Left ventricle myocardium inferior (tissue), 1 donor: ENCODE results near the gene C2CD5. TPM values are rescaled to one million over a fixed set of nuclear protein-coding genes. Genes with fewer than 3 reads are reported as not detected.

Source experiments
- DNase-seq: peaks from one replicate; pipeline ENCODE4 v3.0.0-alpha.2; 2020
- H3K27ac ChIP-seq: fragments of 200-600 bp; replicated peaks from 2 replicates; pipeline ENCODE4 v1.8.0; 2021
- H3K27me3 ChIP-seq: fragments of 200-600 bp; 2 replicates; pipeline ENCODE4 v1.8.0; 2021; ENCODE audit warnings: low read depth
- H3K36me3 ChIP-seq: fragments of 200-600 bp; 2 replicates; pipeline ENCODE4 v1.8.0; 2021
- H3K4me1 ChIP-seq: fragments of 200-600 bp; 2 replicates; pipeline ENCODE4 v1.8.0; 2021
- H3K4me3 ChIP-seq: fragments of 200-600 bp; 2 replicates; pipeline ENCODE4 v1.8.0; 2021; ENCODE audit warnings: mild to moderate bottlenecking, moderate library complexity
- H3K9me3 ChIP-seq: fragments of 200-600 bp; replicated peaks from 2 replicates; pipeline ENCODE4 v1.8.0; 2021
- CTCF ChIP-seq: fragments of 200-600 bp; IDR thresholded peaks from 2 replicates; pipeline ENCODE4 v1.8.0; 2021; ENCODE audit warnings: antibody characterized with exemption, mild to moderate bottlenecking, borderline replicate concordance
- intact Hi-C: fragments of 100-400 bp; cut with micrococcal nuclease; formaldehyde crosslinking; loops from one replicate; pipeline ENCODE4 v1.11.0; 2022
- total RNA-seq: library from RNA; stranded (reverse); fragmentation: NEBNext Ultra II Directional; extraction: Animal tissue kit (Norgen Biotek cat#: 25700); gene quantifications from one replicate; pipeline ENCODE4 v1.2.1, GENCODE V29; 2021
- donor health status: DM: no; HTN: yes; CAD: no; lungs with severe emphysema.

C2CD5 gene
- total RNA-seq, 1 donor from 2014 or later: 22.5 TPM

GRCh38 chr12:22518060-22518719, 26.2 kb downstream of the C2CD5 start:
- peaks cover 45% of the 10 kb centered on the region for H3K36me3 ChIP-seq
- DNase-seq: peak; percentile 23
- H3K9me3 ChIP-seq: no peaks in the 10 kb centered on the region
- no peak for TF ChIP-seq CTCF
- no peaks in the 10 kb centered on the region for H3K27me3 ChIP-seq
- no peak overlapping the region for H3K4me3 ChIP-seq
- intact Hi-C loops: no loop called here
- H3K27ac ChIP-seq: no peak overlapping the region
- H3K4me1 ChIP-seq: peaks cover 10% of the 10 kb centered on the region

DNA sequence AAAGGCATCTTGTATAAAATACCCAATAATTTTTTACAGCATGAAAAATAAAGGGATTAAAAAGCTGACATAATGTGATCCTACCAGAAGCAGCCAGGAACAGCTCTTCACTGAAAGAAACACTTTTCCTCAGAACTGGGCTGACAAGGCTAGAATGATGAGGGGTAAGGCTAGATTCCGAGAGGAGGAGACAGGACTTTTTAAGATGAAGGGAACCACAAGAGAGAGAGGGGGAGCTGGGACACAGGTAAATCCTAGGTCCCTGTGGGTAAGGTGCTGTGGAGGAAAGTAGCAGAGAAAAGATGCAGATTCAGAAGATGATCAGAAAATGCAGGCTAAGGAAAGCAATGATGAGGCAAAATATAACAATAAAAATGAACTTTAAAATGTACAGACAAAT, 29.5 kb downstream of the C2CD5 start:
- H3K4me1 ChIP-seq: peaks cover 10% of the 10 kb centered on the region
- peaks cover 48% of the 10 kb centered on the region for H3K36me3 ChIP-seq
- intact Hi-C loops: no loop called here
- H3K4me3 ChIP-seq: no peak overlapping the region
- no peak for DNase-seq
- no peaks in the 10 kb centered on the region for H3K27me3 ChIP-seq
- no peak overlapping the region for H3K27ac ChIP-seq
- no peaks in the 10 kb centered on the region for H3K9me3 ChIP-seq
- TF ChIP-seq CTCF: no peak

DNA sequence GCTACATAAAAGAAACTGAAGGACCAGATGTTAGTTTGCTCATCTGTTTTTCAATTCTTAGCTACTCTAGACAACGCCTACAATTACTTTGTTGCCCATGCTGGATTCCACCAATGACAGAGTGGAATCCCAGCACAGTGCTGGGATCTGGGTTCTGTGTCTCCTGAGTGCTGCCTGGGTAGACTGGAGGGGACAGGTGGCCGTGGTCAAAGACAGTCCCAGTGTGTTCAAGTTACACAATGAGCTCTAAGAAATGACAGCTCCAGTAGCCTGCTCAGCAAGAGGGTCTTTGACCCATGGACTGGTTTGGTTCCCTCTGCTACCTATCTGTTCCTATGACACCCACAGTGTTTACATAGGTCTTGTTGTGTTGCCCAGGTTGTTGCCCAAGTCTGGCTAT, 38.5 kb downstream of the C2CD5 start:
- Histone ChIP-seq H3K9me3 (no peaks in the 10 kb centered on the region), H3K27ac (no peak overlapping the region), H3K4me3 (no peak overlapping the region), H3K4me1 (no peaks in the 10 kb centered on the region), H3K27me3 (no peaks in the 10 kb centered on the region), H3K36me3 (peaks cover 46% of the 10 kb centered on the region)
- no peak for TF ChIP-seq CTCF
- intact Hi-C loops: no loop called here
- DNase-seq: no peak

DNA sequence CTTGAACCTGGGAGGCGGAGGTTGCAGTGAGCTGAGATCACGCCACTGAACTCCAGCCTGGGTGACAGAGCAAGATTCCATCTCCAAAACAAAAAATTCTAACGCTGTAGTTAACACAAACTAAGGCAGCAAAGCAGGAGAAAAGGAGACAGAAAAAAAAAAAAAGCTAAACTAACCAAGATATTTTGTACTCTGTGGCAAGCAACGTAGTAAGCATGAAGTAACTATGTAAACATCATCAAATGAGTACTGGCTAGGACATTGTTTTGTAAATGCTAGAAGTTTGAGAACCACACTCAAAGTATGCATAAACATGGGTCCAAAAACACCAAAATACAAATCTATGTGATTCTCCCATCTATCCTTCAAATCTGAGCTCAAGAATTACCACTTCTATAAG, 44.2 kb downstream of the C2CD5 start:
- intact Hi-C loops: no loop called here
- no peaks in the 10 kb centered on the region for H3K9me3 ChIP-seq
- no peak for DNase-seq
- H3K4me1 ChIP-seq: no peaks in the 10 kb centered on the region
- H3K27ac ChIP-seq: no peak overlapping the region
- no peak for TF ChIP-seq CTCF
- H3K27me3 ChIP-seq: no peaks in the 10 kb centered on the region
- peaks cover 22% of the 10 kb centered on the region for H3K36me3 ChIP-seq
- no peak overlapping the region for H3K4me3 ChIP-seq

DNA sequence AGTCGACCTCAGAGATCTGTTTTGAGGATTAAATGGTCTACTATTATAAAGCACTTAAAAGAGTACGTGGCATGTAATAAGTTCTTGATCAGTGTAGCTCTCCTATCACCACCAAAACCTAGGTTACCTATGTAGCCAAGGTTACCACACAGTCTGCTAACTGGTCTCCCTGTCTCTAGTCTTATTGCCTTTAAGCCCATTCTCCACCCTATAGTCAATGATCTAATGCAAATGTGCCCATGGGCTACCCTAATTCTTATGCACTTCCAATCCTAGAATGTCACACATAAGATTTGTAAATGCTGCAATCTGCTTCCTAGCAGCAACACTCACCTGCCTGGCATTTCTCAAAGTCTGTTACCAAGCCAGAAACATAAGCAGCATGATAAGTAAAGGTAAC, 44.9 kb downstream of the C2CD5 start:
- intact Hi-C loops: no loop called here
- no peak for TF ChIP-seq CTCF
- Histone ChIP-seq H3K4me1 (peaks cover under 1% of the 10 kb centered on the region), H3K27me3 (no peaks in the 10 kb centered on the region), H3K4me3 (no peak overlapping the region), H3K36me3 (peaks cover 19% of the 10 kb centered on the region), H3K9me3 (no peaks in the 10 kb centered on the region), H3K27ac (no peak overlapping the region)
- no peak for DNase-seq
